HTERT RPE-1 (cell line): ENCODE results near the gene STRAP.
"Not testable (repeated sequence)": the region's sequence is repeated elsewhere in the genome, so short reads cannot be mapped to it uniquely, and the experiment has no call there.

Experiments
- in situ Hi-C: fragments of 300-500 bp; cut with MboI; formaldehyde crosslinking; loops from 4 replicates; pipeline ENCODE4 v1.14.3; 2020; ENCODE audit warnings: low sequenced_read_pairs

Gene STRAP

GRCh38 chr12:15918066-15918465 is 35.9 kb downstream of the STRAP start:
- in situ Hi-C loops: no loop called here

- in situ Hi-C loops: no loop called here
Measured at GRCh38 chr12:15919418-15919817, 37.2 kb downstream of the STRAP start.

DNA sequence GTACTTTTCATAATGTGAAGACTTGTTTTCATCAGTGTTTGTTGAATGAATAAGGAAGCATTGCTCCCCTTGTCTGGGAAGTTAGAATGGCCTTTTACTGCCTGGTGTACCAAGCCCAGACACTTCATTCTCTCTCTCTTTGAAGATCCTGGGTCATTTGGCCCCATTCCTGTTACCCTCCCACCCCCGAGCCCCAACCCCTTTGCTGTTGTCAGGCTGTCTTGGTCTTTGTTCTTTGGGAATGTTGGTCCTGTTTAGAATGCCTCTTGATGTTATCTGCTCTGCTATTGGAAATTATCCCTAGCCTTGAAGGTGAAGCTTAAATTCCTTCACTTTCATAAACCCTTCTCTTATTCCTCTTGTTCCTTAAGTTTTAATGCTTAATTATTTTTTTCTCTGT is 42.8 kb downstream of the STRAP start:
- in situ Hi-C loops: no loop called here

GRCh38 chr12:15928346-15928745 is 46.2 kb downstream of the STRAP start:
- in situ Hi-C loops: no loop called here

DNA sequence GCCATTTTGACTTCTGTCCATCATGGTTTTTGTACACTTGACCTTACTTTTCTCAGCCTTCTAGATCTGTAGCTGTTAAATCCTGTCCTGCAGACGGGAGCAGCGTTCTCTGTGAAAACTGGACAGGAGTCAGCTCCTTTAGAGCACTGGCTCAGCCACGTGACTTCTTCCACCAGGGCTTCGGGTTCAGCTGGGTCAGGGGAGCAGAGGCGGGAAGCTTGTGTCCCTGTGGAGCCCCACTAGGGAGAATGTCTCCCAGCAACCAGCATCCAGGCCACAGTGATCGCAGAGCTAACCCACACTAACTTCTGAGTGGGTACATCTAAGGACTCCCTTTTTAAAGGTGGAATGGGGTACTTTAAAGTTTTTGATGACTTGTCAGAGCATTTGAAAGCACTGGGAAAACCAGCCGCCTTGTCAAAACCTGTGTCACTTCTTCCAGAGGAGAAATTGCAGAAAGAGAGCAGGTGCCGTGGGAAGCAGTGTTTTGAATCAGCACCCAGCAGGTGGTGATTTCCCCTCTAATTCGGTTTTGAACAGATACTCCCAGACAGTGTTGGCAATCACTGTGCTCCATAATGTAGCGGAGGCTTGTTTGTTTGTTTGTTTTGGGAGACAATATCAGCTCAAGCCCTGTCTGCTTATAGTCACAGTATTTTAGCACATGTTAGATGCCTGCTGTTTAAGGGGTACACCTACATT is 46.8 kb downstream of the STRAP start:
- in situ Hi-C loops: no loop called here

DNA sequence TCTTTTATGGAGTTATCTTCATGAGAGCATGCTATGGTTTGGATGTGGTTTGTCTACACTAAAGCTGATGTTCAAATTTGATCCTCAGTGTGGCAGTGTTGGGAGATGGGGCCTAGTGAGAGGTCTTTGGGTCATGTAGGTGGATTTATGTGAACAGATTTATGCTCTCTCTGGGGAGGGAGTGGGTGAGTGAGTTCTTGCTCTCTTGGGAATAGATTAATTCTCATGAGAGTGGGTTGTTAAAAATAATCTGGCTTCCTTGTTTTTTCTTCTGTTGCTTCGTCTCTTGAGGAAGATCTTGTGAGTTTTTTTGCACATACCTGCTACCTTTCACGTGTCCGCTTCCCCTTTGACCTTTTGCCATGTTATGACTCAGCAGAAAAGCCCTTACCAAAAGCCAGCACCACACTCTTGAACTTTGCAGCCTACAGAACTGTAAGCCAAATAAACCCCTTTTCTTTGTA is 49.4 kb downstream of the STRAP start:
- in situ Hi-C loops: no loop called here

- in situ Hi-C loops: no loop called here
Measured at GRCh38 chr12:15932327-15932726, 50.1 kb downstream of the STRAP start.

- in situ Hi-C loops: no loop called here
Measured at GRCh38 chr12:15932971-15933370, 50.8 kb downstream of the STRAP start.

DNA sequence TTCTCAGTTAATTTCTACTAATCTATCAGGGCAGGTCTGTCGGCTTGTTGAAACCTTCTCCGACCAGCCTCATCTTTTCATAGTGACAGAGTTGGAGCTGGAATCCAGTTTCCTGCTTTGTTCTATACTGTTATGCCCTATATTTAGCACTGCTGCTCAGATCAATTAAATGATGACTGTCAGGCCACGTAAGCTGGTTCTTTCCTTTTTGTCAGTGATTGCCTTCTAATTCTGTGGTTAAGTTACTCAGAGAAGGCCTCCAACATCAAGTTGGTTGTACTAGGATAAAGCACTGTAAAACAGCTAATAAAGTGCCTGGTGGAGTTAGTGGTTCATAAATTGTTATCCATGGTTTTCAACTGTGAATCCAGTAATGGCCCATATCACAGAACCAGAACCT is 51.6 kb downstream of the STRAP start:
- in situ Hi-C loops: no loop called here

GRCh38 chr12:15936751-15937150 is 54.6 kb downstream of the STRAP start:
- in situ Hi-C loops: no loop called here

DNA sequence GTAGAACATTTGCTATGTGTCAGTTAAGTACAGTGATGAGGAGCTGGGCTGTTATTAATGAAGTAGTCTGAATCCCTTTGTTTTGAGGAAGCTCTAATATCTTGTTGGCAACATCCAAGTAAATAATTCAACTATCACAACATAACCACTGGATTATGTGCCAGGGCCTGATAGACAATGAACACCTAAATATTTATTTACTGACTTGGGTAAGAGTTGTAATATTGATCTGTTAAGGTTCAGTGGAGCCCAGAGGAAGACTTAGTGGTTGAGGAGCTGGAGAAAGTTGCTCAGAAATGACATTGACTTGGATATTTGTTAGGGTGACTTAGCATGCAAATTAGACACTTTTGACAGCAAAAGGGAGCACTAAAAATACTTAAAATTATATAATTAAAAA is 55.7 kb downstream of the STRAP start:
- in situ Hi-C loops: no loop called here

GRCh38 chr12:15939111-15939510 is 56.9 kb downstream of the STRAP start:
- in situ Hi-C loops: no loop called here

DNA sequence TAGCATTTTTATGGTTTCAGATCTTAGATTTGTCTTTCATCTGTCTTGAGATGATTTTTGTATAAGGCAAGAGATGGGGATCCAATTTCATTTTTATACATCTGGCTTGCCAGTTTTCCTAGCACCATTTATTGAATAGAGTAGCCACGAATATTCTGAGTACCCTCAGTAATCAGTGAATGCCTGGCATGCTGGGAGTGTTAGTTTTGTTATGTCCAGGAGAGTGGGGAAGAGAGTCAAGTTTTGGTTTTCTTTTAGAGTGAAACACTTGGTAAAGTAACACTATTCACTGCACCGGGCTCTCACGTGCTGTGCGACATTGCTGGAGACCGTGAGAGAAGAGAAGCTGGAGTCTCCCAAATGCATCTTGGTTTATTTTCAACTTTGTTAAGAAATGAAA is 60.3 kb downstream of the STRAP start:
- in situ Hi-C loops: no loop called here

- in situ Hi-C loops: not testable (repeated sequence)
Measured at GRCh38 chr12:15943519-15943918, 61.3 kb downstream of the STRAP start.

DNA sequence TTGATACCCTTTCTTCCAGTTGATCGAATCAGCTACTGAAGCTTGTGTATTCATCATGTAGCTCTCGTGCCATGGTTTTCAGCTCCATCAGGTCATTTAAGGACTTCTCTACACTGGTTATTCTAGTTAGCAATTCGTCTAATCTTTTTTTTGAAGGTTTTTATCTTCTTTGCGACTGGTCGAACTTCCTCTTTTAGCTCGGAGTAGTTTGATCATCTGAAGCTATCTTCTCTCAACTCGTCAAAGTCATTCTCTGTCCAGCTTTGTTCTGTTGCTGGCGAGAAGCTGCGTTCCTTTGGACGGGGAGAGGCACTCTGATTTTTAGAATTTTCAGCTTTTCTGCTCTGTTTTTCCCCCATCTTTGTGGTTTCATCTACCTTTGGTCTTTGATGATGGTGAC is 66.3 kb downstream of the STRAP start:
- in situ Hi-C loops: not testable (repeated sequence)
